Choroid plexus epithelial cell (primary cell): ENCODE data around the gene STEAP3.

Source experiments
- DNase-seq: peaks from one replicate; pipeline ENCODE4 v3.0.0-alpha.2; 2010; ENCODE audit warnings: low read depth
- H3K4me3 ChIP-seq: 2 replicates; pipeline ENCODE4 v1.5.1; 2011; ENCODE audit warnings: low read depth, mild to moderate bottlenecking, control low read depth, low read length, moderate library complexity
- TF ChIP-seq, protein P1 (sequence below): conservative IDR thresholded peaks from 2 replicates; pipeline ENCODE4 v1.5.1; 2011; ENCODE audit warnings: low read depth, mild to moderate bottlenecking, control low read depth, inconsistent platforms, low read length, moderate library complexity

Gene STEAP3

DNA sequence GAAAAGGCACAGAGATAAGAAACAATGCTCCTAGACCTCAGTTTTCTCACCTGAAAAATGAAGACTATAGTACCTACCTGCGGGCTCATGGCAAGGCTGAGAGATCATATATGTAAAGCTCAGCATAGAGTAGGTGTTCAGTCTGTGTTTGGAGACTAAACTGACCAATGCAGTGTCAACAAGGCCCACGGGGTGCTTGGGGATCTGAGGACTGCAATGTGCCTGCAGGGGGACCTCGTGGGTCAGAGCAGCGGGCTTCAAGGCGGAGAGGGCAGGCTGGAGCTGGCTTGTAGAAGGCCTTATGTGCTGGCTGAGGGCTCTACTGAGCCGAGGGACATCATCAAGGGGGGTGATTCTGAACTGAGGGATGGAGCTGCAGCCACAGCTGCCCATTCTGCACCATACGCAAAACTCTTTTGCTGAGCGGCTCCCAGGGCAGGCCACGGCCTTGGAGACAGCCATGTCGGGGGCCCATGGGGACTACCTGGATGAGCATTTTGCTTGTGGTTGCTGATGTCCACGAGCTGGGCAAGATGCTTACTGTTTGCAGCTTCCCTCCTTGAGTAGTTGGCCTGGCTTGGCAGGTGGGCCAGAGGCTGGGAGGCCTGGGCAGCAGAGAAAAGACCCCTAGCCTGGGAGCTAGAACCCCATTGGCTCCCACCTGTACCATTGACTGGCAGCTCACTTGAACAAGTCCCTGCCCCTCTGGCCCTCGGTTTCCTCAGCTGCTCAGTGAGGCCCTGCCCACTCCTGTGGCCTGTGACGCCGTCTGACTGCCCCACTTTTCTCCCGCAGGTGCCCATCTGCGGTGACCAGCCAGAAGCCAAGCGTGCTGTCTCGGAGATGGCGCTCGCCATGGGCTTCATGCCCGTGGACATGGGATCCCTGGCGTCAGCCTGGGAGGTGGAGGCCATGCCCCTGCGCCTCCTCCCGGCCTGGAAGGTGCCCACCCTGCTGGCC, 23.5 kb downstream of the STEAP3 start:
- H3K4me3 ChIP-seq, result no peak overlapping the region
- no peak for DNase-seq
- TF ChIP-seq, protein P1, sequence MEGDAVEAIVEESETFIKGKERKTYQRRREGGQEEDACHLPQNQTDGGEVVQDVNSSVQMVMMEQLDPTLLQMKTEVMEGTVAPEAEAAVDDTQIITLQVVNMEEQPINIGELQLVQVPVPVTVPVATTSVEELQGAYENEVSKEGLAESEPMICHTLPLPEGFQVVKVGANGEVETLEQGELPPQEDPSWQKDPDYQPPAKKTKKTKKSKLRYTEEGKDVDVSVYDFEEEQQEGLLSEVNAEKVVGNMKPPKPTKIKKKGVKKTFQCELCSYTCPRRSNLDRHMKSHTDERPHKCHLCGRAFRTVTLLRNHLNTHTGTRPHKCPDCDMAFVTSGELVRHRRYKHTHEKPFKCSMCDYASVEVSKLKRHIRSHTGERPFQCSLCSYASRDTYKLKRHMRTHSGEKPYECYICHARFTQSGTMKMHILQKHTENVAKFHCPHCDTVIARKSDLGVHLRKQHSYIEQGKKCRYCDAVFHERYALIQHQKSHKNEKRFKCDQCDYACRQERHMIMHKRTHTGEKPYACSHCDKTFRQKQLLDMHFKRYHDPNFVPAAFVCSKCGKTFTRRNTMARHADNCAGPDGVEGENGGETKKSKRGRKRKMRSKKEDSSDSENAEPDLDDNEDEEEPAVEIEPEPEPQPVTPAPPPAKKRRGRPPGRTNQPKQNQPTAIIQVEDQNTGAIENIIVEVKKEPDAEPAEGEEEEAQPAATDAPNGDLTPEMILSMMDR, result no peak

DNA sequence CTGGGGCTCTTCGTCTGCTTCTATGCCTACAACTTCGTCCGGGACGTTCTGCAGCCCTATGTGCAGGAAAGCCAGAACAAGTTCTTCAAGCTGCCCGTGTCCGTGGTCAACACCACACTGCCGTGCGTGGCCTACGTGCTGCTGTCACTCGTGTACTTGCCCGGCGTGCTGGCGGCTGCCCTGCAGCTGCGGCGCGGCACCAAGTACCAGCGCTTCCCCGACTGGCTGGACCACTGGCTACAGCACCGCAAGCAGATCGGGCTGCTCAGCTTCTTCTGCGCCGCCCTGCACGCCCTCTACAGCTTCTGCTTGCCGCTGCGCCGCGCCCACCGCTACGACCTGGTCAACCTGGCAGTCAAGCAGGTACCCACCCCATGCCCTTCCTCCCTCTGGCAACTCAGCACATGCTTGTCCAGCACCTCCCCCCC, 24.2 kb downstream of the STEAP3 start:
- TF ChIP-seq, protein P1, result no peak
- DNase-seq, result no peak
- H3K4me3 ChIP-seq, result no peak overlapping the region

DNA sequence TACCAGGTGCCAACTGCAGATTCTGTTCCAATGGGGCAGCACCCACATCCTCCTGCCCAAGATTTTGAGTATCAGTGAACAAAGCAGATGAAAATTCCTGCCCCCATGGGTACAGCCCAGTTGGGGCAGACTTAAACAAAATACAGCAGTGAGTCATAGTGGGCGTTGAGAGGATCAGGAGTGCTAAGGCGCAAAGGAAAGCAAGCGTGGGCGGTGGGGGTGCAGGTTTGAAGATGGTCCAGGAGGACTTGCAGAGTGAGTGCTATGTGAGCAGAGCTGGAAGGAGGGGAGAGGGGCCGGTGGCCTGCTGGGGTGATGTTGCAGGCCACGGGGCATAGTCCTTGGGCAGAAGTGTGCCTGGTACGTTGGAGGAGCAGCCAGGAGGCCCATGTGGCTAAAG, 24.7 kb downstream of the STEAP3 start:
- peak; percentile 89 for DNase-seq
- no peak overlapping the region for H3K4me3 ChIP-seq
- TF ChIP-seq, protein P1, result no peak

DNA sequence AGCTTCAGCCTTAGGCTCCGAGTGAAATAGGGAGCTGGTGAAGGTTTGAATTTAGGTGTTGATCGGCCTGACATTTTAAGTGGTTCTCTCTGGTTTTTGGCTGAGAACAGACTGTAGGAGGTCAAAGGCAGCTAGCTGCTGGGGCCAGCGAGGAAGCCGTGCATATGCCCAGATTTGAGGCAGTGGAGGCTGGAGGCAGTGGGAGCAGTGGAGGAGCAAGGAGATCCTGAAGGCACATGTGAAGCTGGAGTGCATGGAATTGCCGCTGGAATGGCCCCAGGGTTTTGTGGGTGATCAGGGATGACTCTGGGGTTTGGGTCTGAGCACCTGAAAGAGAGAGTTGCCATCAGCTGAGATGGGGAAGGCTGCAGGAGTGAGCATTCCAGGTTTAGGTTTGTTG, 25.1 kb downstream of the STEAP3 start:
- no peak overlapping the region for H3K4me3 ChIP-seq
- TF ChIP-seq, protein P1, result no peak
- DNase-seq, result no peak

DNA sequence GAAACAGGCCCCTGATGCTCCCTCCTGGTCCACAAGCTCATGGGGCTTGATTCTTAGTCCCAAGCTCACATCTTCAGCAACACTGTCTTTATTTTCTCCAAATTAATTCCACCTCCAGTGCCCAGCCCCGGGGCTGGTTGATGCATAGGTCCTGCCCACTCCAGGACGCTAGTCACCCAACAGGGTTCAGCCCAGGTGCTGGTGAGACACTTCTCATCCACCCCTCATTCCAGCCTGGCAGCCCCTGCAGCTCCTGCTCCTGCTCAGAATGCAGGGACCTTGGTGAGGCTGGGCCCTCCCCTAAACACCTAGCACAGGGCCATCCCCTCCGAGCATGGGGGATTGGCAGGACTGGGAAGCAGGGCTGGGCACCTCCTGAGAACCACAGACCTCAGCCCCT, 25.7 kb downstream of the STEAP3 start:
- TF ChIP-seq, protein P1, result no peak
- no peak for DNase-seq

DNA sequence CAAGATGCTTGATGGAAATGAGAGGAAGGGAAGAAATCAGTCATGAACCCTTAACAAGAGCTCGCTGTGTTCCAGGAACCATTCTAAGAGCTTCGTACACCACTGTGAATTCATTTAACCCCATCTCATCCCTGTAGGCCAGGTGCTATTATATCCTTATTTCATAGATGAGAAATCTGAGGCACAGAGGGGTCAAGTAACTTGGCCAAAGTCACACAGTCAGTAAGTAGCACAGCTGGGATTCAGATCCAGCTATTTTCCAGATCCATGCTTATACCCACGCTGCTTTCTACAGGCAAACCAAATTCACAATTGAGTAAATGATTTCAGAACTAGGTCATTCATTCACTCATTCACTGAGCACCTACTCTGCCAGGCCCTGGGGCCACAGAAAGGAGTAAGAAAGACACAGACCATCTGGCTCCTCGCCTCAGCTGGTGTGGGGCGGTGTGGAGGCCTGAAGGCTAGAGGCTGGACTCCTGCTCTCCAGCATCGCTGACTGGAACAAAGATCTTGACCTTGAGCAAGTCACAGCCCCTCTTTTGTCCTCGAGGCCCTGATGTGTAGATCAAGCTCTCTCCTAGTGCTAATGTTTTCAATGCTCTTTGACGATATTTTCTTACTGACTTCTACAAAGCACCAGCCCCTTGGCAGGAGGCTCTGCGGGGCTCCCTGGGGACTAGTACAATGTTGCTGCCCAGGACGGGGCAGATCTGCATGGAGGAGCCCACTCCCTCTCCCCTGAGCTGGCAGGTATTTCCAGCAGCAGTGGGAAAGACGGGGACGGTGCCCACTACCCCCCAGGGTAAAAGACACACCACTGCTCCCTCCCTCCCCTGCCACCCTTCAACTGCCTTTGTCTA, 26.5 kb downstream of the STEAP3 start:
- DNase-seq, result no peak
- no peak overlapping the region for H3K4me3 ChIP-seq
- TF ChIP-seq, protein P1, result no peak

More for the DNA sequence above, 25.7 kb downstream of the STEAP3 start:
- H3K4me3 ChIP-seq, result no peak overlapping the region
